ENCODE measurements around the gene ACTR1B. TPM values are rescaled to one million over a fixed set of nuclear protein-coding genes. Genes with fewer than 3 reads are reported as not detected.

The ACTR1B gene
- total and polyA plus RNA-seq, 8 donors = 47.5 to 92.1 (median 56.7) TPM

DNA sequence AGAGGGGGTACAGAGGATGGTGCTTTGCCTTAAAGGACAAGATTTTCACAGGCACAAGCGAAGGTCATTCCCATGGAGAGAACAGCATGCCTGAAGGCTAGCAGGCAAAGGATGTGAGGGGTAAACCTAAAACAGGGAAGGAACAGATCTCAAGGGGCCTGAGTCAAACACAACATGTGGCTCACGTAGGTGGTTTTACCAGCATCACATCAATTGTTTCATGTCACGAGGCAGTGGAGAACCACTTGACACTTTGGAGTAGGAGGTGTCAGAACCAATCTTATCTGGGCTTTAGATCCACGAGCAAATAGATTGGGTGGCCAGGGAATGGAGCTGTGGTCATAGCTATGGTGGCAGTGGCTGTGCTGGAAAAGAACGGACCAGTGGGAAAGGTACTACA lies 9.5 kb downstream of the ACTR1B start:
- H3K4me1 ChIP-seq = no peaks in the 10 kb centered on the region
- 89 to 94% (median 90%) methylated on average over 5 of the region's 5 CpGs for WGBS, 5 donors
- H3K4me3 ChIP-seq = no peak overlapping the region
- H3K36me3 ChIP-seq = peaks cover 39 to 81% (median 65%) of the 10 kb centered on the region in 4 donors
- DNase-seq = no peak
- no peaks in the 10 kb centered on the region for H3K27me3 ChIP-seq
- TF ChIP-seq POLR2A (IDR thresholded peaks at IDR 0.05) (no peak), POLR2AphosphoS5 (IDR thresholded peaks at IDR 0.05) (no peak), EP300 (IDR thresholded peaks at IDR 0.05) (no peak)
- TF ChIP-seq, protein P1, sequence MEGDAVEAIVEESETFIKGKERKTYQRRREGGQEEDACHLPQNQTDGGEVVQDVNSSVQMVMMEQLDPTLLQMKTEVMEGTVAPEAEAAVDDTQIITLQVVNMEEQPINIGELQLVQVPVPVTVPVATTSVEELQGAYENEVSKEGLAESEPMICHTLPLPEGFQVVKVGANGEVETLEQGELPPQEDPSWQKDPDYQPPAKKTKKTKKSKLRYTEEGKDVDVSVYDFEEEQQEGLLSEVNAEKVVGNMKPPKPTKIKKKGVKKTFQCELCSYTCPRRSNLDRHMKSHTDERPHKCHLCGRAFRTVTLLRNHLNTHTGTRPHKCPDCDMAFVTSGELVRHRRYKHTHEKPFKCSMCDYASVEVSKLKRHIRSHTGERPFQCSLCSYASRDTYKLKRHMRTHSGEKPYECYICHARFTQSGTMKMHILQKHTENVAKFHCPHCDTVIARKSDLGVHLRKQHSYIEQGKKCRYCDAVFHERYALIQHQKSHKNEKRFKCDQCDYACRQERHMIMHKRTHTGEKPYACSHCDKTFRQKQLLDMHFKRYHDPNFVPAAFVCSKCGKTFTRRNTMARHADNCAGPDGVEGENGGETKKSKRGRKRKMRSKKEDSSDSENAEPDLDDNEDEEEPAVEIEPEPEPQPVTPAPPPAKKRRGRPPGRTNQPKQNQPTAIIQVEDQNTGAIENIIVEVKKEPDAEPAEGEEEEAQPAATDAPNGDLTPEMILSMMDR (IDR thresholded peaks at IDR 0.05) = no peak
- intact Hi-C loops (cut with DNase I; ENCODE audit: low total_unique reads) = no loop called here
- H3K9me3 ChIP-seq = peaks cover 0 to 5% (median 0%) of the 10 kb centered on the region in 4 donors
- H3K27ac ChIP-seq = no peak overlapping the region

DNA sequence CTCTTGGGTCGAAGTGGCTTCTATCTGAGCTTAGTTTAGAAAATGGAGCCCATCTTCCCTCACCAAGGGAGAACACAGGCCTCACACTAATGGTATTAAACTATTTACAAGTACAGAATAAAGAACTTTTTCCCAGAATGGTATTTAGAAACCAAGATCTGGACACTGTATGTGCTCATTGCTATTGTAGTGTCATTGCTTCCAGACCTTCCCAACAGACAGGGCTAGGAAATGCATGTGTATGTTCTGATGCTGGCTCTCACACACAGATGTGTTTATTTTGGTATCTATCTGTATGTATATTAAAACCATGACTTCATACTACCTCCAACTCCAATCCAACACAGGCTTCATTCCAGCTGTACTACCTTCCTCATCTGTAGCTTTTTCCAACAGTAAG lies 10.0 kb downstream of the ACTR1B start:
- peaks cover 40 to 81% (median 65%) of the 10 kb centered on the region in 4 donors for H3K36me3 ChIP-seq
- WGBS, 5 donors = 95 to 100% (median 100%) methylated on average over 1 of the region's 1 CpG

DNA sequence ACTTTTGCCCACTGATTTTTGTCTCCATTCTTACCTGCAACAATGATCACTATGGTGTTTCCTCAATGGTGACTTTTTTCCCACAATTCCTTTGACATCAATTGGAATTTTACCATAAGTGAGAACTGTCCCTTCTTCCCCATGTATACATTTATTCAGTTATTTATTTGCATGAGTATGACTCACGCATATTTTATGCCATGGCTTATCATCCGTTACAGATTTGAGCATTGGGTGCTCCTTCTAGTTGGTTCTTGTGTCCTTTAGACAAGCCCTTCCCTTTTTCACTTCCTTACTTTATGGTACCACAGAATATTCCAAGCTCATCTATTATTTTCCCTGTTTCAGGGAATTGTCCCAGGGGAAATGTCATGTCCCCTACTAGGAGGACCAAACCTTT lies 10.4 kb downstream of the ACTR1B start:
- Histone ChIP-seq H3K4me1 (no peaks in the 10 kb centered on the region), H3K36me3 (peaks cover 40 to 81% (median 65%) of the 10 kb centered on the region in 4 donors), H3K27me3 (no peaks in the 10 kb centered on the region), H3K4me3 (no peak overlapping the region), H3K27ac (no peak overlapping the region), H3K9me3 (peaks cover 0 to 5% (median 0%) of the 10 kb centered on the region in 4 donors)
- no peak for DNase-seq
- no peak for TF ChIP-seq POLR2AphosphoS5 (IDR thresholded peaks at IDR 0.05)
- no peak for TF ChIP-seq POLR2A (IDR thresholded peaks at IDR 0.05)
- TF ChIP-seq EP300 (IDR thresholded peaks at IDR 0.05) = no peak
- TF ChIP-seq, protein P1 (IDR thresholded peaks at IDR 0.05) = no peak
- WGBS, 5 donors = 77 to 89% (median 81%) methylated on average over 2 of the region's 2 CpGs
- intact Hi-C loops (cut with DNase I; ENCODE audit: low total_unique reads) = no loop called here

More for the DNA sequence above, 10.0 kb downstream of the ACTR1B start:
- TF ChIP-seq POLR2AphosphoS5 (IDR thresholded peaks at IDR 0.05) (no peak), EP300 (IDR thresholded peaks at IDR 0.05) (no peak), POLR2A (IDR thresholded peaks at IDR 0.05) (no peak)
- TF ChIP-seq, protein P1 (IDR thresholded peaks at IDR 0.05) = no peak
- intact Hi-C loops (cut with DNase I; ENCODE audit: low total_unique reads) = no loop called here
- DNase-seq = no peak
- Histone ChIP-seq H3K9me3 (peaks cover 0 to 5% (median 0%) of the 10 kb centered on the region in 4 donors), H3K27me3 (no peaks in the 10 kb centered on the region), H3K4me1 (no peaks in the 10 kb centered on the region), H3K4me3 (no peak overlapping the region), H3K27ac (no peak overlapping the region)

DNA sequence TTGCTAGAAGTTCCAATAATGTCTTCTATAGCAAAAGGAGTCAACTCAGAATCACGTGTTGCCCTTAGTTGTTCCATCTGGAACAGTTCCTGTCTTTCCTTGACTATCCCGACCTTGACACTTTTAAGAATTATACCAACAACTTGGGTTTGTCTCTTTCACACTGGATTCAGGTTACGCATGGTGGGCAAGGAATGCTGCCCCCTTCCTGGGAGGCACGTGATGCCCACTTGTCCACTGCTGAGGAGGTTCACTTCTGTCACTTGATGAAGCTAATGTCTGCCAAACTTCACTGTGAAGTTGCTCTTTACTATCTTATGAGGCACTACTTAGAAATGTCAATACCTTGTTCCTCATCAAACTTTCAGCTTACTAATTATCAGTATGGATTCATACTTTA lies 12.7 kb downstream of the ACTR1B start:
- no peak for TF ChIP-seq EP300 (IDR thresholded peaks at IDR 0.05)
- TF ChIP-seq, protein P1 (IDR thresholded peaks at IDR 0.05) = no peak
- no peak for TF ChIP-seq POLR2AphosphoS5 (IDR thresholded peaks at IDR 0.05)
- TF ChIP-seq POLR2A (IDR thresholded peaks at IDR 0.05) = no peak
- Histone ChIP-seq H3K27me3 (no peaks in the 10 kb centered on the region), H3K27ac (no peak overlapping the region), H3K9me3 (peaks cover 0 to 5% (median 0%) of the 10 kb centered on the region in 4 donors), H3K4me1 (peaks cover 6 to 20% (median 14%) of the 10 kb centered on the region in 4 donors), H3K4me3 (no peak overlapping the region), H3K36me3 (peaks cover 29 to 72% (median 56%) of the 10 kb centered on the region in 4 donors)
- 80 to 86% (median 83%) methylated on average over 4 of the region's 4 CpGs for WGBS, 5 donors
- intact Hi-C loops (cut with DNase I; ENCODE audit: low total_unique reads) = no loop called here
- no peak for DNase-seq
